Central memory CD4-positive, alpha-beta T cell (primary cell): ENCODE results near the gene F12.

Experiments
- DNase-seq: peaks from one replicate; pipeline ENCODE4 v3.0.0; 2022
- total RNA-seq, 3 experiments: gene quantifications; one replicate each; lab custom pipeline; 2026; lab: John Stamatoyannopoulos, UW

The F12 gene
- total RNA-seq: 0 to 1.3 (median 1.2) reads per million in 3 experiments

DNA sequence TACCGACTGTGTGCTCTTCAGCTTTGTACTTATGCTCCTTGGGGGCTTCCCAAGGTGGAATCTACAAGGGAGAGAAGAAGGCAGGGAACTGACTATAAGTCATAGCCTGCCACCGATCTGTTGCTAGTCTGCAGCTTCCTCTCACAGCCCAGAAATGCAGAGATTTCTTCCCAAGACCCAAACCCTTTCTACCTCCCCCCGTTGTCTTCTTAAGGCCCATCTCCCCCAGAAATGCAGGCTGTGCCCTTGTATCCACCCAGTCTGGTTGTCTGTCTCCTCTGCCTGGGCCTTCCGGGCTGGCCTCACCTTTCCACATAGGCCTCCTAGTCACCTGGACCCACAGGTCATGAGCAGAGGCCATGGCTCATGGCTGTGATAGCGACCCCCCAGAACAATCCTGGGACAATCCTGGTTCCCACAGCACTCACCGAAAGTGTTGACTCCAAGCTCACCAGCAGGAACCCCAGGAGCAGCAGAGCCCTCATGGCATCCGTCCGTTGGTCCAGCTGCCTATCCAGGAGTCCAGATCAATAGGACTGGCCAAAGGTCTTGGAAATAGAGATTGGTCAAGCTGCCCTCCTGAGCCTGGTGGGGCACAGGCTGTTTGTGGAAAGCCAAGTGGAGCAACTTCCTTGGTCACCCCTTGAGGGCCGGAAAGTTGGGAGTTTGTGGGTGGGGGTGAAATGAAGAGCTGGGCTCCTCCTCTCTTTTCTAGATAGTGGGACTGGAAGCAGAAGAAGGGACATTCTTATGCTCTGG, at the start of gene F12:
TSS of gene F12 (minus strand) at position 522 of the 759 bp plus-strand sequence. CDS start at position 485, 37 bp downstream.
- no peak for DNase-seq

DNA sequence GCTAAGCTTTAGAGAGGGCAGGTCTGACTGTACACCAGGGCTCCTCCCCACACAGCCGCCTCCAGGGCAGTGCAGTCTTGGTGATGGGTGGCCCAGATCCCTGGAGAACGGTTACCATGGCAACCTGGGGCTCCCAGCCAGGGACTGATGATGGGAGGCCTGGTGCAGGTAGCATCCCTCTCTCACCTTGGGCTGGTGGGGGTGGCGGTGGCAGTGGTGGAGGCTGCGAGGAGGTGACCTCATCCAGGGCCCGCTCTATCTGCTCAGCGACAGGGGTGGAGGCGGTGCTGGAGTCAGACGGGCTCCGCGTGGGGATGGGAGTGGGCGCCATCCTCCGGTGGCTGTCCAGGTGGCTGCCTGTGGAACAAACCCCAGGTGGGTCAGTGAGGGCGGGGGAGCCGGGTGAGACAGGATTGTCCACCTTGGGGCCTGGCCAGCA, 49.6 kb upstream of the F12 start:
- DNase-seq: no peak

DNA sequence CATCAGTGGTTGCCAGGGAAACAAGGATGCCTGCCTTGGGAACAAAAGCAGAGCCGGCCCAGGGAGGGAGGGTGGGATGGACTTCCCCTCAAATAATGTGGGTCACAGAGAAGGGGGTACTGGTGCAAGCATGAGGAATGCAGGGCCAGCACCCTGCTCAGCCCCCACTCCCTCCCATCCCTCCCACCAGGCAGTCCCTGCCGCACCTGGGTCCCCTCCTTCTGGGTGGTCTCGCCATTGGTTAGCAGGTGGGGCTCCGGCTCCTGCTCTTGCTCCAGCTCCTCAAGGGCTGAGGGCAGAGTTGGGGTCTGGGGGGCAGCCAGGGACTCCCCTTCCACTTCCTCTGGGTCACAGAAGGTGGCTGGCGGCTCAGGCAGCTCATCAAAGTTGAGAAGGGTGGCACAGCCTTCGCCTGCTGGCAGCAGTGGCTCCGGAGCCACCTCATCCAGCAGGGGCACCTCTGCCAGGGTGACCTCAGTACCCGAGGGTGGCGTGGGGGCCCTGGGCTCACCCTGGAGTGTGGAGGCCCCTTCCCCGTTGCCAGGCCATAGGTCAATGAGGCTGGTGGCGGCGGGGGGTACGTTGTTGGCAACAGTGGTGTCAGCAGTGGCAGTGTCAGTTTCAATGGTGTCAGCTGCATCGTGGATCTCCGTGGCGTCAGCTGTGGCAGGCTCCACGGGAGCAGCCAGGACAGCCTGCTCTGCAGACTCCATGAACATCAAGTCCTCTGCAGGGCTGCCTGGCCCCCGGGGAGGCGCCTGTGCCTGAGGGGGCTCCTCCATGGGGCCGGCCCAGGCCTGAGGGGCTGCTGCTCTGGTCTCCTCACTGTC, 48.7 kb upstream of the F12 start:
- DNase-seq: no peak

DNA sequence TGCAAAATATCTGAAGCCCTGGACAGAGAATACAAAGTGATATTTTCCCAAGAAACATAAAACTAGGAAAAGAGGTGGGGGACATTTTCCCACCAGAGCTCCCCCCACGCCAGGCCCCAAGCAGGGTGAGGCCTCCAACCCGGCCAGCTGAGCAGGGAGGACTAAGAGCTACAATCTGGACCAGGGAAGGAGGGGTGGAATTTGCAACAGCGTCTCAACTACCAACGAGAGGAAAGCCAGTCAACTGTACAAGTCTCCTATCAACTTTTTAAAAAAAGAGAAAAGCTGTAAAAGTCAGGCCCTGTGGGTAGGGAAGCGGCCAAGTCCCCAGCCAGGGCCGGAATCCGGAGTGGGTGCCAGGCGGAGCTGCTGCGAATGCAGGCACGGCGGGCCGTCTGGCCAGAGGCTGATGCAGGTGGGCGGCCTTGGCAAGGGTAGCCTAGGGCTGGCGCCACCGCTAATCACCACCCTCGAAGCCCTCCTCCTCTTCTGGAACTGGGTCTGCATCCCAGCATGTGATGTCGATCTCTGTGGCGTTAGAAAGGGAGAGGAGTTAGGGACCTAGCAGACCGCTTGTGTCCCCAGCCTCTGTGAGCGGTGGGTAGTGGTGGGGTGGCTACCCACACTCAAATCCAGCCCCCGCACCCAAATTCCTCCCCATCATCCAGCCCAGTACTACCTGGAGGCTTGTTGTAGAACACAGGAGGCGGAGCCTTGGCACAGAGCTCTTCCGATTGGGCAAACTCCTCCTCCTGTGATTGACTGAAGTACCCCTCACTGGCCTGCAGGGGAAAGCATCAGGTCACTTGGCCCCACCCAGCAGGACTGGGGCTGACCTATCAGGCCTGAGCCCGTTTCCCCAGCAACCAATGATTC, 47.9 kb upstream of the F12 start:
- DNase-seq: peak; percentile 54

DNA sequence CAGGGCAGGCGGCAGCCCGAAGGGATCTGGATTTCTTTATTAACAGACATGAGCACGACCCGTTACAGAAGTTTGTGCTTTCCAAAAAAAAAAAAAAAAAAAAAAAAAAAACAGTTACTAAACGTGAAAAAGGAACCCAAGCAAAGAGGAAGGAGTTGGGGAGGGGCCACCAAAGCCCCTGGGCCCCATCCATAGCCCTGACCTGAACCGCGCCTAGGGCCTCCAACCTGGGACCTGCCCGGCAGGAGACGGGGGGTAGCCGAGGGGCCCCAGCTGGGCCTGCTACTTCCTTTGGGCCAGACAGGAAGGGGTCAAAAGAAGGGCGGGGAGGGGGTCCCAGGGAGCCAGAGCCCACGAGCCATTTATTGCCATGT, 47.2 kb upstream of the F12 start:
- DNase-seq: no peak

DNA sequence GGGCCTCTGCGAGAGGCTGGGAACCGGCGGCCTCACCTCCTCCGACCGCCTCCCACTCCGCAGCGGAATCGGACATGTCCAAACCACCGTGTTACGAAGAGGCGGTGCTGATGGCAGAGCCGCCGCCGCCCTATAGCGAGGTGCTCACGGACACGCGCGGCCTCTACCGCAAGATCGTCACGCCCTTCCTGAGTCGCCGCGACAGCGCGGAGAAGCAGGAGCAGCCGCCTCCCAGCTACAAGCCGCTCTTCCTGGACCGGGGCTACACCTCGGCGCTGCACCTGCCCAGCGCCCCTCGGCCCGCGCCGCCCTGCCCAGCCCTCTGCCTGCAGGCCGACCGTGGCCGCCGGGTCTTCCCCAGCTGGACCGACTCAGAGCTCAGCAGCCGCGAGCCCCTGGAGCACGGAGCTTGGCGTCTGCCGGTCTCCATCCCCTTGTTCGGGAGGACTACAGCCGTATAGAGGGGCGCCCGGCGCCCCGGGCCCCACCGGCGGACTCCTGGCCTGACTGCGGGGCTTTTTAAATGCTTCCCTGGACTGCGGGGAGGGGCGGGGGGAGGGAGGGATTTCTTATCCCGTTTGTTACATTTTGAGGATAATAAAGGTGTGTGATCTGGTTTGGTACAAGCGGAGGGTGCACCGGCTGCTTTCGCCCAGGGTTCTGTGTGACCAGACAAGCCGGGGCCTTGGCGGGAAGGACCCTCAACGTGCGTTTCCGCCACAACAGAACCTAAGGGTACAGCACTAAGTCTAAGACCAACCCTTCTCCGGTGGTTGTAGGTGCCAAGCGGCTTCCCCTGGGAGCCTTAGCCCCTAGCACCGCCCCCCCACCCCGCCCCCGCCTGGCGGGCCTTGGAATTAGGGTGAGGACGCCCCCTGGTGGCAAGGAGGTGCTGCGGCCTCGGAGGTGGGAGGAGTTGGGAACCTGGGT, 46.6 kb upstream of the F12 start:
- DNase-seq: peak; percentile 81

DNA sequence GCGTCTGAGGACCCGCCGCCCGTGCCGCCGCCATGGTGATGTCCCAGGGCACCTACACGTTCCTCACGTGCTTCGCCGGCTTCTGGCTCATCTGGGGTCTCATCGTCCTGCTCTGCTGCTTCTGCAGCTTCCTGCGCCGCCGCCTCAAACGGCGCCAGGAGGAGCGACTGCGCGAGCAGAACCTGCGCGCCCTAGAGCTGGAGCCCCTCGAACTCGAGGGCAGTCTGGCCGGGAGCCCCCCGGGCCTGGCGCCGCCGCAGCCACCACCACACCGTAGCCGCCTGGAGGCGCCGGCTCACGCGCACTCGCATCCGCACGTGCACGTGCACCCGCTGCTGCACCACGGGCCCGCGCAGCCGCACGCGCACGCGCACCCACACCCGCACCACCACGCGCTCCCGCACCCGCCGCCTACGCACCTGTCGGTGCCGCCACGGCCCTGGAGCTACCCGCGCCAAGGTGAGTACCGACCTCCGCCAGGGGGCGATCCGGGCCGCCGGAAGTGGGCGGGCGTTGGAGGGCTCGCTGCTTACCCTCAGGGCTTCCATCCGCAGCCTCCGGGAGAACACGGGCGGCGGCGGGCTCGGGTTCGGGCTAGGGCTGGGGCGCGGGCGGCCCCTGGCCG, 45.8 kb upstream of the F12 start:
- DNase-seq: peak; percentile 94

DNA sequence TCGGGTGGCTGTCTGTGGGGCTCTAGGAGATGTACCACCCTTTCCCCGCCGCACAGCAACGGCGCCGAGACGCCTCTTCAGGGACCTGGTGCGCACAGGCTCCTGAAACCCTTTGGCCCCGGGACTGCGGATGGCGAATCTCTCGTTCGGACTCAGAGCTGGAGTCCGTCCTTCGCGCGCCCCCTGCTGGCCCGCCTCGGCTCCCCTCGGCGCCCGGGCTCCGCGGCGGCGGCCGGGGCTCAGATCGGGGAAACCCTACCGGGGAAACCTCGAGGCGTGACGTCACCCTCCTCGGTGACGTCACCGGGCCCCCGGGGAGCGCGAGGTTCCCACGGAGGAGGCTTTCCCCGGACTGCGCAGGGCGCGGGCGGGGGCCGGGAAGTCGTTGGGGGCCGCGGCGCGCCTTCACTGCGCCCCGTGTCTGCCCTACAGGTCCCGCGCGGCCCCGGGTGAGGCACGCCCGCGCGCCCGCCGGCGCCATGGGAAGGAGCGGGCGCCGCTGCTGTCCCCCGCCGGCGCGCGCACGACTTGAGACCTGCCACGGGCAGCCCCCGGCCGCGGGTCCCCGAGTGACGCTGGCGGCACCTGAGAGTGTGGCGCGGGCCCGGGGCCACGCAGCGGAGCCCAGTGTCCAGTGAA, 45.2 kb upstream of the F12 start:
- peak; percentile 90 for DNase-seq

DNA sequence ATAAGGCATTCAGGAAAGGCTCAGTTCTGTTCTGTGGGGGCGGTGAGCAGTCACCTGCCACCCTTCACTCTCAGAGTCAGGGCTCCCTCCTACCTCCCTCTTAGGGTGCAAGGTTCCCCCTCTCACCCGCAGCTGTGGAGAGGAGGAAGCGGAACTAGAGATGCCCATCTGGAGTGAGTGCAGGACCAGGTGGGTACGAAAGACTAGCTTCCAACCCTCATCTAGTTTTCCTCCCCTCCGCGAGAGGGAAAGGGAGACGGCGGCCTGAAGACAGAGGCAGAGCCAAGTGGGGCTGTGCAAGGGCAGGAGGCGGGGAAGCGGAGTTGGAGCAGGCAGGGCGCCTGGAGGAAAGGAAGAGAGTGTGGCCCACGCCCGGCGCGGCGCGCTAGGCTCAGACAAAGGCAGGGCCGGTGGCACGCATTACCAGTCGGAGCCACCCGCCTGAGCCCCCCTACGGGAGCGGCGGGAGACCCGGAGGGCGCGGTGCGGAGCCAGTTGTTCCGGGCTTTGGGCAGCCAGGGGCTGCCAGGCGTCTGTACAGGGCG, 44.6 kb upstream of the F12 start:
- no peak for DNase-seq

DNA sequence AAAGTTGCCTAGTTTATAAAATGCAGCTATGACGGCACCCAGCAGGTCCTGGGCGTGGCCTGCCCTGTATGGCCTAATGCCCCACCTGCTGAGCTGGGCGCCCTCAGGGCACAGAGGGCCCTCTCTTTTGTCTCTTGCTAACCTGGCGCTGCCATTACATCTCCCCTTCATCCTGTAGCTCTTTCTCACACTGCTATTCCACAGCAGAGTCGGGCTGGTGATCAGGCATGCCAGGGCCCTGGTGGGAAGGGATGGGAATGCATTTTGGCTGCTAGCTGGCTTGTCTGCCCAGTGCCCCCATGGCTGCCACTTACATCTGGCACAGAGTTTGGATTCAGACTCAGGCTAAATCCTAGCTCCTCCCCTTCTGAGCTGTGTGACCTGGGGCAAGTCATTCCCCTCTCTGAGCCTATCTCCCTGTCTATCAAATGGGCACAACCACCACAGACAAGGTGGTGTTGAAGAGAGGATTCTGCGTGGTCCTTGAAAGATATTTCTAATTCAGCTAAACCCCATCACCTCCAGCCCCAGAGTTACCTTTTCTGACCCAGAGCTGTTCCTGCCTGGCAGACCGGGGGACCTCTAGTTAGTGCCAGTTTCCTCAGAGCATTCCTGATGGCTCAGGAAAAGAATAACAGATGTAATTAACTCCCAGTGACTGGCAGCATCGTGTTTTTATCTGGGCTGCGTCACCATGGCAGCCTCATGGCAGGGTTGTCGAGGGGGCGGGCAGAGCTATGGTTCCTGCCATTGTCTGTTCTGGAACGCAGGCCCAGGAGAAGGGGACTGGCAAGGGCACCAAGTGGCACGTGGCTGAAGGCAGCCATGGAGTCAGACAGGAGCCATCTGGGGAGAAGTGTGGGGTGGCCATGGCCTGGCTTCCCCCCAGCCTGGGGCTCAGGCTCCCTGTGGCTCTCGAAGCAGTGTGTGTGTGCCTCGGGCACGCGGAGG, 43.6 kb upstream of the F12 start:
- no peak for DNase-seq

DNA sequence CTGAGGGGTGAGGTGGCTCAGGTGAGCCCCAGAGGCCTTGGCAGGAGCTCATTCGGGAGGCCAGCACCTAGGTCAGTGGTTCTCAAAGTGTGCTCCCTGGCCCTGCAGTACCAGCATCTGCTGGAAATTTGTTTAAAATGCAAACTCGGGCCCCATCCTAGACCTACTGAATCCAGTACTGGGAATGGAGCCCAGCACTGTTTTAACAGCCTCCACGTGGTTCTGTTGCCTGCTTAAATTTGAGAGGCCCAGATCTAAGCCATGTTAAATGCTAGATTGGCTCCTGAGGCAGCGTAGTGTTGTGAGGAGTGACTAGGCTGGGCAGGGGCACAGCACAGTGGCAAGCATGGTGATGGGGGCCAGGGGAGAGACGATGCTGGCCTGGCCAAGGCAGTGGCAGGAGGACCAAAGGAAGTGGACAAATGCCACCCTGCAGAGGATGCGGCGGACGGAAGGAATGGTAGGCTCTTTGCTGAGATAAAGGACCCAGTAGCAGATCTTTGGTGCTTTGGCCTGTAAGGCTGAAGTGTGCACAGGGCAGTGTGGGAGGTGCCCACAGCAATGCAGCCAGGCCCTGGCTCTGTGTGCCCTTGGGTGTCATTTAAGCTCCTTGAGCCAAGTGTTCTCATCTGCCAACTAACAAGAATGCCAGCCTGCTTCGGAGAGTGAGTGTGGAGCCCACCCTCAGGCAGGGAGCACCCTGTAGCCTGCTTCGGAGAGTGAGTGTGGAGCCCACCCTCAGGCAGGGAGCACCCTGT, 41.5 kb upstream of the F12 start:
- no peak for DNase-seq

DNA sequence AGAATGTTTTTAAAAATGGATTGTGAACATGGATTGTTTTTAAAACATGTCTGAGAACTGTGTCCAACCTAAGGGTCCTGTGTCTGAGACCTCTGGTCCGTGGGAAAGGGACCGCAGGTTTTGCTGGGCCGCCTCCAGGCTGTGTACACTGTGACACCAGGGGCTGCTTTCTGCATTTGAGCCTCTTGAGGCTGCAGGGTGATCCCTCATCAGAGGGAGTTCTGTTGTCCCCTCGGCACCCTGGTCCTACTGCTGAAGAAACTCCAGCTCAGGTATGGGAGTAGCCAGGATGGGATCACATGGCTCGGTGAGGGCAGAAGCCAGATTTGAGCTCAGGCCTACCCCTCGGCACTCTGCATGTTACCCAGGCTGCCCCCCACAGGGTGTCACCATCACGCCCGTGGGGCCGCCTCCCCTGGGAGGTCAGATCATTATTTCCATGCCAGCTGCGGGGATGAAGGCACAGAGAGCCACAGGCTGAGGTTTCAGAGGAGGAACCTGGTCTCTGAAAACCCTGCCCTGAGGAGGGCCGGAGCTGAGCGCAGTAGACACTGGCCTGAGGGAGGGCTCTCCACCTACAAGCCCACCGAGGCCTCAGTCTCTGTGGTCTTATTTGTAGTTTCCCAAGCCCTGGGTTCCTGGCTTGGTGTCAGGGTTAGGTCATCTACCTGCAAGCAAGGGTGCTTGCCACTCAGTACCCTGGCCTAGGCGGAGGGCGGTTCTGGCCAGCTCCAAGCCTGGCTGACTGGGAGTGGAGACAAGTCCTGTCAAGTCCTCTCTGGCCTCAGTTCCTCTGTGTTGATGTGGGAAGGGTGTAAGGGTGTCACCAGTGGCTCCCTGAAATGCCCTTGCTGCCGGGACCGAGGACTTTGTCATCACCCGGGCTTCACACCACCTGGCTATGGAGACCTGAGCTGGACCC, 40.0 kb upstream of the F12 start:
- no peak for DNase-seq

DNA sequence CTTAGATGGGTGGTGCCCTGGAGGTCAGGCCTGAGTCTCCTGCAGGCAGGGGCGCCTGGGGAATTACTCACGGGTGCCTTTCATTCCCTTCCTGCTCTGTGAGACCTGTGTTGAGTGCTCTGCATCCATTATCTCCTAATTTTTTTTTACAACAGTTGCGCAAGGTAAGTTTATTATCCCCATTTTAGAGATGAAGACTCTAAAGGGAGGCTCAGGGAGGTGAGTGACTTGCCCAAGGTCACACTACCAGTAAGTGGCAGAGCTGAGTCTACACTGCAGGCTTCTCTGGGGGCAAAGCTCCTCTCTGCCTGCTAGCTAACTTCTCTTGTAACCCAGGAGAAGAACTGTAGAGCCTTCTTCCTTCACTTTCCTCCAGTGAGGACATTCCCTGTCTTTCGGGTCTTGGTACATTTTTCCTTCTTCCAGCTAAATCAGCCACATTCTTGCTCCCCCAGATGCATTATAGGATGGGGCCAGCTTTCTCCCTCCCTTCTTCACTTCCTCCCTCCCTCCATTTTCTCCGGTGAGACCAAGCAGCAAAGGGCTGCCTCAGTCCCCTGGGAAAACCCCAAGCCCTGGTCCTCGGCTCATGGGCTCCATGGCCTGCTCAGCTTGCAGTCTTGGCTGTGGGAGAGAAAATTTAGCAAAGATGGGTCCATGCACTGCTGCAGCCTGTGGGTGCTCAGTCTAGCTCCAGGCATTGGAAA, 39.0 kb upstream of the F12 start:
- no peak for DNase-seq

DNA sequence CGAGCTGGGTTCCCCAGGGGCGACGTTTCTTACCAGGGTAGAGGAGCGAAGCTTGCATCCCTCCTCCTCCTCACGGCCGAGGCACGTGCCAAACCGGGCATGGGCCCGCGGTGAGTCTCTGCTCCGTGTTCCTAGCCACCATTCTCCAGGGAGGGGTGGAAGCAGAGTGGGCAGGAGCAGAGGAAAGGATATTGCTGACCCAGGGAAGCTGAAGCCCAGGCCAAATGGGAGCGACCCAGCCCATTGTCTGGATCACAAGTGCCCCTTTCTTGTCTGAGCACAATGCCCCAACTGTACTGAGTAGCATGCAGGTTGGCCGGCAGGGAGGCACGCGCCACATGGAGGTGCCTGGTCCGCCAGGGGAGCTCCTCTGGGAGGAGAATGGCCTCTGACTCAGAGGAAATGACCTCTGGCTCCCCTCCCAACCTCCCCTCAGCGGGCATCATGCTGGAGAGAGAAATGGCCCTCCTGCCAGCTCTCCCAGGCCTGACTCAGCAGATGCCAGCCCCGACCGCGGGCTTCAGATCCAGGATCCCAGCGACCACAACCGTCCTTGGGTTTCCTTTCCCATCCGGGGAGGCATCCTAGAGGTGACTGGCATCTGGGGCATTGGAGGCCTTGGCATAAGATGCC, 38.4 kb upstream of the F12 start:
- DNase-seq: no peak

DNA sequence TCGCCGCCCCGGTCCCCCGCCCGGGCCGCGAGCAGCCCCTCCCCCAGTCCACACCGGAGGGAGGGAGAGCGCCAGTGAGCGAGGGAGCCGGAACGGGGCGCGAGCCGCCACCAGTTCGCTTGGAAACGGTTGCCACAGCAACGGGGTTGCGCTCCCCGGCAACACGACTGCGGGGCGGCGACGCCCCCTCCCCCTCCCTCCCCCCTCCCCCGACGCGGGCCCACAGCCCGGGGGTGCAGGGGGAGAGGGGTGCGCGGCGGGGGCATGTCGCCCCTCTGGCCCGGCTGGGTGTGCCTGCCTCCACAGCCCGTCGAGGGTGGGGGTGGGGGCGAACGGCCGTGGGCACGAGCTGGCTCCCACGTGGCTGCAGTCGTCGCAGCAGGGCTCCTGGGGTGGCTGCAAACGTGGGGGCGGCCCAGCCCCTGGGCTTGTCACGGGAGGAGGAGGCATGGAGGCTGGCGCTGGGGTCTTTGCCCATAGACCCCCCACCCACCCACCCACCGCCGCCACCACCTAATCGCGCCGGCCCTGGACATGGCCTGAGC, 37.8 kb upstream of the F12 start:
- peak; percentile 81 for DNase-seq
